Parathyroid adenoma (tissue), 2 donors: ENCODE data around the gene ZNF506.
"Not testable (repeated sequence)": the region's sequence is repeated elsewhere in the genome, so short reads cannot be mapped to it uniquely, and the experiment has no call there.

Experiments used
- H2AFZ ChIP-seq: fragments of 300-600 bp; sonication (generic); one replicate; pipeline ENCODE4 v1.7.0; 2017; ENCODE audit warnings: antibody characterized with exemption, mild to moderate bottlenecking
- H3K27ac ChIP-seq: fragments of 300-600 bp; sonication (generic); one replicate; pipeline ENCODE4 v1.7.0; 2017
- H3K27me3 ChIP-seq: fragments of 300-600 bp; sonication (generic); one replicate; pipeline ENCODE4 v1.7.0; 2017; ENCODE audit warnings: low read length; ENCODE audit not compliant: control insufficient read depth, insufficient read depth
- H3K36me3 ChIP-seq: fragments of 300-600 bp; sonication (generic); one replicate; pipeline ENCODE4 v1.7.0; 2017; ENCODE audit warnings: low read length; ENCODE audit not compliant: control insufficient read depth, insufficient read depth
- H3K4me1 ChIP-seq: fragments of 300-600 bp; sonication (generic); one replicate; pipeline ENCODE4 v1.7.0; 2017; ENCODE audit warnings: control low read depth
- H3K4me2 ChIP-seq: fragments of 300-600 bp; sonication (generic); one replicate; pipeline ENCODE4 v1.7.0; 2017; ENCODE audit warnings: low read length
- H3K4me3 ChIP-seq: fragments of 300-600 bp; sonication (generic); one replicate; pipeline ENCODE4 v1.7.0; 2017; ENCODE audit warnings: low read depth, low read length
- H3K79me2 ChIP-seq: fragments of 300-600 bp; sonication (generic); one replicate; pipeline ENCODE4 v1.7.0; 2017; ENCODE audit warnings: control low read depth
- H3K9ac ChIP-seq: fragments of 300-600 bp; sonication (generic); one replicate; pipeline ENCODE4 v1.7.0; 2017; ENCODE audit warnings: mild to moderate bottlenecking
- H3K9me3 ChIP-seq: fragments of 300-600 bp; sonication (generic); one replicate; pipeline ENCODE4 v1.7.0; 2017; ENCODE audit warnings: low read length; ENCODE audit not compliant: control insufficient read depth
- TF ChIP-seq, protein P1 (sequence below): fragments of 300-600 bp; sonication (generic); IDR thresholded peaks from one replicate; pipeline ENCODE4 v1.7.0; 2017; ENCODE audit warnings: antibody characterized with exemption, mild to moderate bottlenecking
- donor health status: primary hyperparathyroidism.

Gene ZNF506

DNA sequence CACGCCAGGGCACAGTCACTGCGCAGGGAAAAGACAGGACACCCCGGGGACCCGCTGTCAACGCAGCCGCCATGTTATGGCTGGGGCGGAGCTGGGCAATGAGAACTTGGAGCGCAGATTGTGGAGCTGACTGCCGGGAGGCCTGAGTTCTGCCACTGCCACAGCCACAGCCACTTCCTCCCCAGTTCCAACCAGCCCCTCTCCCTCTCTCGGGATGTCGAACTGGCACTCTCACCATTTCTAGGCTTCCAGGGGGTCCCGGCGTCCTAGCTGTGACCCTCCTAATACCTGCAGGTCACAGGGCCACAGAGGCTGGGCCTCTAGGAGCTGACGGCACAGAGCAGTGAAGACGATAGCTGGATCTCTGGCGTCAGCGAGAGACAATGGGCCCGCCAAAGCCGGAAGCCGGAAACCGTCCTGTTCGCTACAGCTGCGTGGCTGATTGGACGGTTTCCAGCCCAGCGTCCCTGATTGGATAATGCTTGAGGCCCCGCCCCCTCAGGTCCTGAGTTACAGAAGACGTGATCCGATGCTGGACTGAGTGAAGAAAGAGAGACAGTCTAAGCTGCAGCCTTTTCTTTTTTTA lies at the start of gene ZNF506:
TSS of gene ZNF506 (minus strand) at position 385 of the 586 bp plus-strand sequence. CDS start at position 238, 147 bp downstream.
- Histone ChIP-seq H3K27me3 (no peaks in the 10 kb centered on the region), H2AFZ (peak within 1 kb of the TSS; percentile 82), H3K27ac (peak within 1 kb of the TSS; percentile 91), H3K4me1 (no peaks in the 10 kb centered on the region), H3K79me2 (peaks cover 12% of the 10 kb centered on the region), H3K4me3 (peak within 1 kb of the TSS; percentile 100), H3K4me2 (peak within 1 kb of the TSS; percentile 89), H3K9ac (peak within 1 kb of the TSS; percentile 75), H3K36me3 (no peaks in the 10 kb centered on the region), H3K9me3 (no peaks in the 10 kb centered on the region)
- TF ChIP-seq, protein P1, sequence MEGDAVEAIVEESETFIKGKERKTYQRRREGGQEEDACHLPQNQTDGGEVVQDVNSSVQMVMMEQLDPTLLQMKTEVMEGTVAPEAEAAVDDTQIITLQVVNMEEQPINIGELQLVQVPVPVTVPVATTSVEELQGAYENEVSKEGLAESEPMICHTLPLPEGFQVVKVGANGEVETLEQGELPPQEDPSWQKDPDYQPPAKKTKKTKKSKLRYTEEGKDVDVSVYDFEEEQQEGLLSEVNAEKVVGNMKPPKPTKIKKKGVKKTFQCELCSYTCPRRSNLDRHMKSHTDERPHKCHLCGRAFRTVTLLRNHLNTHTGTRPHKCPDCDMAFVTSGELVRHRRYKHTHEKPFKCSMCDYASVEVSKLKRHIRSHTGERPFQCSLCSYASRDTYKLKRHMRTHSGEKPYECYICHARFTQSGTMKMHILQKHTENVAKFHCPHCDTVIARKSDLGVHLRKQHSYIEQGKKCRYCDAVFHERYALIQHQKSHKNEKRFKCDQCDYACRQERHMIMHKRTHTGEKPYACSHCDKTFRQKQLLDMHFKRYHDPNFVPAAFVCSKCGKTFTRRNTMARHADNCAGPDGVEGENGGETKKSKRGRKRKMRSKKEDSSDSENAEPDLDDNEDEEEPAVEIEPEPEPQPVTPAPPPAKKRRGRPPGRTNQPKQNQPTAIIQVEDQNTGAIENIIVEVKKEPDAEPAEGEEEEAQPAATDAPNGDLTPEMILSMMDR, result no peak

DNA sequence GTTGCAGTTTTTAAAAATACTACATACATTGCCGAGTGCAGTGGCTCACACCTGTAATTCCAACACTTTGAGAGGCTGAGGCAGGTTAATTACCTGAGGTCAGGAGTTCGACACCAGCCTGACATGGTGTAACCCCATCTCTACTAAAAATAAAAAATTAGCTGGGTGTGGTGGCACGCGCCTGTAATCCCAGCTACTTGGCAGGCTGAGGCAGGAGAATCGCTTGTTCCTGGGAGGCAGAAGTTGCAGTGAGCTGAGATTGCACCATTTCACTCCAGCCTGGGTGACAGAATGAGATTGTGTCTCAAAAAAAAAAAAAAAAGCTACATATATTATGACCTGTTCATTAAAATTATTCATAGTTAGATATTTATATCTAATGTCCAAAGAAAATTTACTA lies 48.5 kb upstream of the ZNF506 start:
- peaks cover 28% of the 10 kb centered on the region for H3K79me2 ChIP-seq
- H3K4me1 ChIP-seq, result not testable (repeated sequence)

DNA sequence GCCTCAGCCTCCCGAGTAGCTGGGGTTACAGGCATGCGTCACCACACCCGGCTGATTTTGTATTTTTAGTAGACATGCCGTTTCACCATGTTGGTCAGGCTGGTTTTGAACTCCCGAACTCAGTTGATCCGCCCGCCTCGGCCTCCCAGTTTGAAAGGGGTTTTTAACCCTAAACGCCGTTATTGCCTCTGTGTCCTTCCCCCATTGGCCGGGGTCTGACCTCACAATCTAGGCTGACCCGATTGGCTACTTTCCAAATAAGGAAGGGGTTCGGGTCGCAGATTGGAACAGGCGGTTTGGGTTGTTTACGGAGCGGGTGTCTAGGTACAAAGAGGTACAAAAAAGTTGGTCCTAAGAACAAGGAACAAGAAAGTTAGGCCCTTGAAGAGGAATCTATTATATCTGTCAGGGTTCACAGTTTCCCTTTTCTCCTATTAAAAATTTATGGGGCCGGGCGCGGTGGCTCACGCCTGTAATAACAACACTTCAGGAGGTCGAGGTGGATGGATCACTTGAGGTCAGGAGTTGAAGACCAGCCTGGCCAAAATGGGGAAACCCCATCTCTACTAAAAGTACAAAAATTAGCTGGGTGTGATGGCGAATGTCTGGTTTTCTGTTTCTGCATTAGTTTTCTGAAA lies 45.2 kb upstream of the ZNF506 start:
- Histone ChIP-seq H3K36me3 (no peaks in the 10 kb centered on the region), H3K4me2 (peak overlapping the region; percentile 79), H3K9ac (peak overlapping the region; percentile 73), H3K9me3 (no peaks in the 10 kb centered on the region), H2AFZ (peak overlapping the region; percentile 90), H3K4me3 (peak overlapping the region; percentile 87), H3K27ac (peak overlapping the region; percentile 95), H3K4me1 (peaks cover 8% of the 10 kb centered on the region), H3K79me2 (peaks cover 20% of the 10 kb centered on the region), H3K27me3 (no peaks in the 10 kb centered on the region)
- TF ChIP-seq, protein P1, result no peak

More for the DNA sequence above, 48.5 kb upstream of the ZNF506 start:
- not testable (repeated sequence) for H2AFZ ChIP-seq, H3K9ac ChIP-seq, H3K36me3 ChIP-seq, H3K27ac ChIP-seq, H3K27me3 ChIP-seq, H3K4me3 ChIP-seq, H3K9me3 ChIP-seq, H3K4me2 ChIP-seq

DNA sequence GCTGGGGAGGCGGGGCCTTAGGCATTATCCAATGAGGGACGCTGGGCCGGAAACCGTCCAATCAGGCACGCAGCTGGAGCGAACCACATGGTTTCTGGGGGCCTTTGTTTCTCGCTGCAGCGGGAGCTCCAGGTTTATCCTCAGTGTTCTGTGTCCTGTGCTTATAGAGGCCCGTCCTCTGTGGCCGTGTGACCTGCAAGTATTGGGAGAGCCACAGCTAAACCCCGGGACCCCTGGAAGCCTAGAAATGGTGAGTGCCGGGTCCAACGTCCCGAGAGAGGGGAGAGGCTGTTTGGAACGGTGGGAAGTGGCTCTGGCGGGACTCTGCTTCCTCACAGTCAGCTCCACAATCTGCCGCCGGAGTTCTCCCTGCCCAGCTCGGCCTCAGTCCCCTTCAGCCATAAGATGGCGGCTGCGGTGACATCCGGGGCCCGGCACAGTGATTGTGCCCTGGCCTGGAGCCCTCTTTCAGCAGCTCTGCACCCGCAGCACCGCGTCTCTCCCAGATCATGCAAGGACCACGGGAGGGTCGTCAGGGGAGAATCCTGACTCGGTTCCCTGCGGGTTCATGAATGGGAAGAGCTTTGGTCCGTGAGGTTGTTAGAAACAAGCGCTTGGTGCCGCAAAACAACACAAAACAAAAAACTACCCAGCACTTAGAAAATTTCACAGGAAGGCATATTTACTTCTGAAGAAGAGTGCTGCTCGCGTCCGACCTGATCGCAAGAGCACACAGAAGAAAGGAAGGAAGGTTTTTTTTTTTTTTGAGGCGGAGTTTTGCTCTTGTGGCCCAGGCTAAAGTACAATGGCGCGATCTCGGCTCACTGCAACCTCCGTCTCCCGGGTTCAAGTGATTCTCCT lies 44.4 kb upstream of the ZNF506 start, which contains the start of gene ZNF253:
TSS of gene ZNF253 (plus strand) at position 133 of the 861 bp plus-strand sequence. CDS start at position 248, 115 bp downstream.
- no peaks in the 10 kb centered on the region for H3K27me3 ChIP-seq
- H3K4me3 ChIP-seq, result peak within 1 kb of the TSS; percentile 87
- peak within 1 kb of the TSS; percentile 90 for H2AFZ ChIP-seq
- TF ChIP-seq, protein P1, result no peak
- peaks cover 20% of the 10 kb centered on the region for H3K79me2 ChIP-seq
- H3K36me3 ChIP-seq, result no peaks in the 10 kb centered on the region
- peak within 1 kb of the TSS; percentile 95 for H3K27ac ChIP-seq
- H3K4me2 ChIP-seq, result peak within 1 kb of the TSS; percentile 79
- H3K9ac ChIP-seq, result peak within 1 kb of the TSS; percentile 73
- peaks cover 5% of the 10 kb centered on the region for H3K4me1 ChIP-seq
- no peaks in the 10 kb centered on the region for H3K9me3 ChIP-seq
